Transverse colon (tissue), 4 donors: ENCODE data around the gene DLST. TPM values are rescaled to one million over a fixed set of nuclear protein-coding genes. Genes with fewer than 3 reads are reported as not detected.

ENCODE experiments used
- DNase-seq: peaks from one replicate; pipeline ENCODE4 v3.0.0-alpha.2; 2019
- H3K27ac ChIP-seq, 4 donors: fragments of 200-600 bp; sonication (generic); 2 replicates each; pipeline ENCODE4 v1.5.1; 2016 to 2018; ENCODE audit warnings: inconsistent platforms in 4 of 4
- H3K27me3 ChIP-seq: fragments of 200-600 bp; sonication (generic); 2 replicates; pipeline ENCODE4 v1.5.1; 2017; ENCODE audit warnings: inconsistent platforms
- H3K36me3 ChIP-seq, 4 donors: fragments of 200-600 bp; sonication (generic); 2 replicates each; pipeline ENCODE4 v1.5.1; 2017 to 2019; ENCODE audit warnings: inconsistent platforms in 4 of 4
- H3K4me1 ChIP-seq, 4 donors: fragments of 200-600 bp; sonication (generic); 2 replicates each; pipeline ENCODE4 v1.5.1; 2017 to 2020; ENCODE audit warnings: inconsistent platforms in 4 of 4
- H3K4me3 ChIP-seq, 4 donors: fragments of 200-600 bp; sonication (generic); 1 replicate in 1 of 4; 2 replicates in 3 of 4; pipeline versions ENCODE4 v1.5.1 to v1.6.1; 2017 to 2019; ENCODE audit warnings: inconsistent platforms in 4 of 4
- H3K9me3 ChIP-seq, 2 donors: fragments of 200-600 bp; sonication (generic); 2 replicates each; pipeline ENCODE4 v1.5.1; 2017 to 2019; ENCODE audit warnings: inconsistent platforms in 2 of 2
- EP300 ChIP-seq: sonication (generic); formaldehyde crosslinking; IDR thresholded peaks from one replicate; pipeline ENCODE4 v1.6.1; 2017; ENCODE audit warnings: antibody characterized with exemption, low read depth
- POLR2A ChIP-seq: fragments of 450-650 bp; IDR thresholded peaks from one replicate; pipeline ENCODE4 v1.6.1; 2016; ENCODE audit warnings: antibody characterized with exemption, mild to moderate bottlenecking, moderate library complexity
- POLR2AphosphoS5 ChIP-seq, 3 donors: sonication (generic); formaldehyde crosslinking; IDR thresholded peaks; one replicate each; pipeline ENCODE4 v1.6.1; 2016; ENCODE audit warnings: antibody characterized with exemption in 3 of 3
- WGBS, 2 donors: methylation state at CpG; one replicate each; pipeline ENCODE4 v1.1.5; 2018; ENCODE audit warnings: low coverage in 1 of 2; 5-methylcytosine and 5-hydroxymethylcytosine counted together
- in situ Hi-C, 4 donors: fragments of 200-750 bp; cut with MboI; loops; one replicate each; pipeline versions ENCODE4 v1.15.0 to v1.15.1; 2017; ENCODE audit warnings: low sequenced_read_pairs in 3 of 4, low pct_ligation_motif_present in 1 of 4, low pct_unique_long_range_greater_than_20kb in 1 of 4
- intact Hi-C: fragments of 100-400 bp; cut with DNase I; formaldehyde crosslinking; loops from one replicate; pipeline ENCODE4 v1.15.1; 2023; ENCODE audit warnings: low total_unique reads
- total RNA-seq, 4 donors: library from RNA; depleted of rRNA; stranded (reverse); fragments of >200 nt; gene quantifications; one replicate each; pipeline ENCODE4 v1.1.0, GENCODE V29; 2016
- TF ChIP-seq, protein P1 (sequence below), 5 experiments: fragments of 200-600 bp in 3 of 5; fragments of 450-650 bp in 2 of 5; sonication (generic) in 3 of 5; IDR thresholded peaks; 1 replicate in 2 of 5; 2 replicates in 3 of 5; pipeline ENCODE4 v1.5.1; 2016 to 2017; ENCODE audit warnings: antibody characterized with exemption in 5 of 5, inconsistent platforms in 3 of 5, mild to moderate bottlenecking in 2 of 5, moderate library complexity in 1 of 5

Gene DLST
- total RNA-seq, 4 donors from 2014 or later, result 65.1 to 135 (median 103) TPM

DNA sequence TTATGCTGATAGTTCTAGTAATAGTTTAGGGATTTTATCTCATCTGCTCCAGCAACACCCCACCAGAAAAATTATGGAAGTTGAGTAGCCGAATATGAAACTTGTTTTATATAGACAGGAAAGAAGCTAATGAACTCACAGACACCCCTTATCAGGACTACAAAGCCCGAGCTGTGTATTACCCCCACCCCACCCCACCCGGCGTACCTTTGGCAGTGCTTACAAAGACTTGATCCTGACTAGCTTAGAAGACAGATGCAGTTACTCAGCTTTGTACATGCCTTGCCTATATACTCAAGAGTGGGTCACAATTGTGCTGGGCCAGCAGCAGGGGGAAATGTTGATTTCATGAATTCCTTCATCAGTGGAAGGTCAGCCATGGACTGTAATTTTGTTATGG, 28.1 kb upstream of the DLST start:
- H3K4me3 ChIP-seq, result no peak overlapping the region
- no peaks in the 10 kb centered on the region for H3K36me3 ChIP-seq
- 19 to 44% methylated on average over 4 of the region's 4 CpGs for WGBS, 2 donors
- intact Hi-C loops, result no loop called here
- in situ Hi-C loops, result no loop called here
- TF ChIP-seq POLR2A (no peak), EP300 (no peak), POLR2AphosphoS5 (IDR thresholded peaks at IDR 0.05) (no peak)
- TF ChIP-seq, protein P1, sequence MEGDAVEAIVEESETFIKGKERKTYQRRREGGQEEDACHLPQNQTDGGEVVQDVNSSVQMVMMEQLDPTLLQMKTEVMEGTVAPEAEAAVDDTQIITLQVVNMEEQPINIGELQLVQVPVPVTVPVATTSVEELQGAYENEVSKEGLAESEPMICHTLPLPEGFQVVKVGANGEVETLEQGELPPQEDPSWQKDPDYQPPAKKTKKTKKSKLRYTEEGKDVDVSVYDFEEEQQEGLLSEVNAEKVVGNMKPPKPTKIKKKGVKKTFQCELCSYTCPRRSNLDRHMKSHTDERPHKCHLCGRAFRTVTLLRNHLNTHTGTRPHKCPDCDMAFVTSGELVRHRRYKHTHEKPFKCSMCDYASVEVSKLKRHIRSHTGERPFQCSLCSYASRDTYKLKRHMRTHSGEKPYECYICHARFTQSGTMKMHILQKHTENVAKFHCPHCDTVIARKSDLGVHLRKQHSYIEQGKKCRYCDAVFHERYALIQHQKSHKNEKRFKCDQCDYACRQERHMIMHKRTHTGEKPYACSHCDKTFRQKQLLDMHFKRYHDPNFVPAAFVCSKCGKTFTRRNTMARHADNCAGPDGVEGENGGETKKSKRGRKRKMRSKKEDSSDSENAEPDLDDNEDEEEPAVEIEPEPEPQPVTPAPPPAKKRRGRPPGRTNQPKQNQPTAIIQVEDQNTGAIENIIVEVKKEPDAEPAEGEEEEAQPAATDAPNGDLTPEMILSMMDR (IDR thresholded peaks at IDR 0.05), result no peak
- H3K27ac ChIP-seq, result peak overlapping the region; percentile 29 to 57 (median 42)
- peaks cover 0 to 24% (median 10%) of the 10 kb centered on the region in 4 donors for H3K4me1 ChIP-seq
- no peaks in the 10 kb centered on the region for H3K27me3 ChIP-seq
- no peaks in the 10 kb centered on the region for H3K9me3 ChIP-seq
- DNase-seq, result no peak

DNA sequence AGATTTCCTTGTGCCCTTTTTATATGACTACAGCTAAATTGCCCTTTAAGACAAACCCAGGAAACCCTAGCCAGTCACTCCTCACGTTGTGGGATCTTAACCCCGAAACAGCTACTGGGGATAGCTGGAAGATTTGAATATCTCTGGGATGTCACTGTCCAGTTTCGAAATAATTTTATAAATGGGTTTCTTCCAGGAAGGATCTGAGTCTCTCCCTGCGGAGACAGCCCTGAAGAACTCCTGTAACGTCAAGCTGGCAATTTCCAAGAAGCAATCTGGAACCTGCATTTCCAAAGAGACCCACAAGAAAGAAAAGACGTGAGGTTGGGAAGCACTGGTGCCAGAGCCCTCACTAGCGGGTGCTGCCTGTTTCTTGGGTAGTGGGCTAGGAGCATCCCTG, 26.7 kb upstream of the DLST start:
- in situ Hi-C loops (no loop called here), intact Hi-C loops (no loop called here)
- Histone ChIP-seq H3K36me3 (no peaks in the 10 kb centered on the region), H3K9me3 (no peaks in the 10 kb centered on the region), H3K27ac (no peak overlapping the region), H3K27me3 (no peaks in the 10 kb centered on the region), H3K4me1 (peaks cover 0 to 24% (median 10%) of the 10 kb centered on the region in 4 donors), H3K4me3 (no peak overlapping the region)
- 66 to 77% methylated on average over 4 to 7 of the region's 7 CpGs for WGBS, 2 donors
- no peak for DNase-seq
- TF ChIP-seq EP300, result no peak
- TF ChIP-seq POLR2A, result no peak
- TF ChIP-seq, protein P1 (IDR thresholded peaks at IDR 0.05), result no peak
- no peak for TF ChIP-seq POLR2AphosphoS5 (IDR thresholded peaks at IDR 0.05)

DNA sequence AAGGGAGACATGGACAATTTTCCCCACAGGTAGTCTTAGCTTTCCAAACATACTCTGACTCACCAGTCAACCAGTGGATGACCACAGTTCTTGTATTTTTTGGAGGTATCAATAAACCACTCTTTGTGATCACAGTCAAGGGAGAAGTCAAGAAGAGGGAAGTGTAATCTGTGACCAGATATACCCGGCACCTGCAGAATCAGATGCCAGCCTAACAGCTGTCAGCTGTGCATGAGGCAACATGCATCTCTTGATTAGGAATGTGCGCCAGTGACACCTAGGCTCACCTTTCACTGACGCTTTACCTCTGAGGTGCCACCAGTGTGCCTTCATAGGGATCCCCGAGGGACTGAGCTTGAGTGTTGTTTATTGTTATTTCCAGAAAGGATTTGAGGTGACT, 25.8 kb upstream of the DLST start:
- WGBS, 2 donors, result 62 to 63% methylated on average over 2 to 4 of the region's 4 CpGs
- H3K4me1 ChIP-seq, result peaks cover 0 to 29% (median 10%) of the 10 kb centered on the region in 4 donors
- no peaks in the 10 kb centered on the region for H3K27me3 ChIP-seq
- H3K4me3 ChIP-seq, result no peak overlapping the region
- TF ChIP-seq, protein P1 (IDR thresholded peaks at IDR 0.05), result no peak
- TF ChIP-seq POLR2A (no peak), EP300 (no peak), POLR2AphosphoS5 (IDR thresholded peaks at IDR 0.05) (no peak)
- in situ Hi-C loops, result no loop called here
- intact Hi-C loops, result no loop called here
- H3K27ac ChIP-seq, result no peak overlapping the region
- H3K9me3 ChIP-seq, result no peaks in the 10 kb centered on the region
- DNase-seq, result no peak
- H3K36me3 ChIP-seq, result no peaks in the 10 kb centered on the region

DNA sequence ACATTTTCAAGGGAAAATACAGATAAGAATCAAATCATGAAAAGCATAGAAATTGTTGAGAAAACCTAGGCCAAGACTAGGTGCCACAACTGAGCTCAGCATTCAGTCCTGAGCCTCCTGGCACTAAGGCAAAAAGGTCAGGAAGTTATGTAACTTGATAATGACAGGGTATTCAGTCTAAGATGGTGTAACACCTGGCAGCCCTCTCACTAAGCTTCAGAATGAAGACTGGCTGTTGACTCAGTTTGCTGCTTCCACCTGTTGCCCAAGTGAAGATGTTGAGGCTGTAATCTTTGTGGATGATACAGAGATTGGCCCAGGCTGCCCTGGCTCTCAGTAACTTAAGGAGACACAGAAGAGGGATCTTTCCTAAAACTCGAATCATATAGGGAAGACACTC, 25.4 kb upstream of the DLST start:
- intact Hi-C loops (no loop called here), in situ Hi-C loops (no loop called here)
- Histone ChIP-seq H3K4me1 (peaks cover 0 to 31% (median 10%) of the 10 kb centered on the region in 4 donors), H3K36me3 (no peaks in the 10 kb centered on the region), H3K27me3 (no peaks in the 10 kb centered on the region), H3K9me3 (no peaks in the 10 kb centered on the region), H3K4me3 (no peak overlapping the region), H3K27ac (no peak overlapping the region)
- 81 to 100% methylated on average over 1 of the region's 1 CpG for WGBS, 2 donors
- no peak for TF ChIP-seq POLR2AphosphoS5 (IDR thresholded peaks at IDR 0.05)
- no peak for DNase-seq

DNA sequence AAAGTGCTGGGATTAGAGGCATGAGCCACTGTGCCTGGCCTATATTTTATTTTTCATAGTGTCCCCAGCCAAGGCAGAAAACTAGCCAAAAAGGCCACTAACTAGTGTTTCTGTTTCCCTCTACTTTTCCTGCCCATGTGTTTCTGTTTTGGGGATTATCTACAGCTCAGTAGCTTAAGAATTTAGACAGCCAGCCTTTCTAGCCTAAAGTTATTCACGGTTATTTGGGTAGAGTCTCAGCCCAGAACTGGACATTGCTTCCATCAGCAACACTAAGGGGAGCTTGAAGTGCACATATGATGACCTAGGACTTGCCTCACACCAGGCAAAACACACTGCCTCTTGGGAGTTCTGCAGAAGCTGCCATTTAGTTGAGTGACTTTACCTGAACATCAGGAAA, 23.7 kb upstream of the DLST start:
- WGBS, 2 donors, result 73 to 75% methylated on average over 1 of the region's 1 CpG
- in situ Hi-C loops, result no loop called here
- Histone ChIP-seq H3K27ac (no peak overlapping the region), H3K36me3 (no peaks in the 10 kb centered on the region), H3K4me1 (peaks cover 0 to 26% (median 10%) of the 10 kb centered on the region in 4 donors), H3K9me3 (no peaks in the 10 kb centered on the region), H3K4me3 (no peak overlapping the region), H3K27me3 (no peaks in the 10 kb centered on the region)
- DNase-seq, result no peak
- intact Hi-C loops, result no loop called here
- TF ChIP-seq, protein P1 (IDR thresholded peaks at IDR 0.05), result no peak
- TF ChIP-seq EP300 (no peak), POLR2AphosphoS5 (IDR thresholded peaks at IDR 0.05) (no peak), POLR2A (no peak)
